ENCODE results near the gene COL5A1.

COL5A1 gene

GRCh38 chr9:134732392-134733110 lies 90.9 kb downstream of the COL5A1 start:
- TF ChIP-seq CTCF (IDR thresholded peaks at IDR 0.05; ENCODE audit: low read depth, low read length, missing control alignments): no peak
- DNase-seq (ENCODE audit: low read depth): no peak
- no peak overlapping the region for H3K4me3 ChIP-seq (ENCODE audit: low read depth, low read length)

DNA sequence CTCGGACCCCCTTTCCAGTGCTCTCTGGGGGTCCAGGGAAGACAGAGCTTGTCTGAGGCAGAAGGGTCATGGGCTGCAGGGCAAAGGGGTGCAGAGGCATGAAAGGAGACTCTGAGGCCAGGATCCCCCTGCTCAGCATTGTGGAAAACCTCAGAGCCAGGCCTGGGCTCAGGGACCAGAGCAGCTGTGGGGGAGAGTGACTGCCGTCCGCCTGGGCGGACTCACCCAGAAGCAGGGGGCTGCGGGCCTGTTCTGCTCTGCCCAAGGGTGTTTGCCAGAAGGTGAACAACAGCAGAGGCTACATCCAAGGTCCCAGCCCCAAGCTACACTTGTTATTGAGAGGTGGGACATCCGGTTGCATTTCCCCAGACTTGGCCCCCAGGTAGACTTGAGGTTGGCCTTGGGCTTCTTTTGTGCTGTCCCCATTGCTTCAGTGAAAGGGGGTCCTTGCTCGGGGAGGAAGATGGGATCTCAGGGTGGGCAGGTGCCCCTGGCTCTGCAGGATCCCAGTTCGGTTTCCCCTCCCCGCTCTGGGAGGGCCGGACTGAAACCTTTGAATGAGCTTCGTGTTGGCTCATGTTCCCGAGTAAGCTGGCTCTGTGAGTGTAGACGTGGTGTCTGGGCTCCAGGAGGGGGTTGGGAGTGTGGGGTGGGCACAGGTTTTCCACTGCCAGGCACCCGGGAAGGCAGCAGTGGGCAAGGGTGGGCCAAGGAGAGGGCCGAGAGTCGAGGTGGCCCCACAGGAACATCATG lies 92.1 kb downstream of the COL5A1 start:
- no peak for TF ChIP-seq CTCF (IDR thresholded peaks at IDR 0.05; ENCODE audit: low read depth, low read length, missing control alignments)
- no peak for DNase-seq (ENCODE audit: low read depth)

GRCh38 chr9:134734270-134734669 lies 92.7 kb downstream of the COL5A1 start:
- H3K4me3 ChIP-seq (ENCODE audit: low read depth, low read length): no peak overlapping the region
- DNase-seq (ENCODE audit: low read depth): no peak
- TF ChIP-seq CTCF (IDR thresholded peaks at IDR 0.05; ENCODE audit: low read depth, low read length, missing control alignments): no peak

More for the DNA sequence above, 92.1 kb downstream of the COL5A1 start:
- no peak overlapping the region for H3K4me3 ChIP-seq (ENCODE audit: low read depth, low read length)

- no peak for TF ChIP-seq CTCF (IDR thresholded peaks at IDR 0.05; ENCODE audit: low read depth, low read length, missing control alignments)
- DNase-seq (ENCODE audit: low read depth): no peak
- no peak overlapping the region for H3K4me3 ChIP-seq (ENCODE audit: low read depth, low read length)
Observed at GRCh38 chr9:134735441-134736175, 94.0 kb downstream of the COL5A1 start.

DNA sequence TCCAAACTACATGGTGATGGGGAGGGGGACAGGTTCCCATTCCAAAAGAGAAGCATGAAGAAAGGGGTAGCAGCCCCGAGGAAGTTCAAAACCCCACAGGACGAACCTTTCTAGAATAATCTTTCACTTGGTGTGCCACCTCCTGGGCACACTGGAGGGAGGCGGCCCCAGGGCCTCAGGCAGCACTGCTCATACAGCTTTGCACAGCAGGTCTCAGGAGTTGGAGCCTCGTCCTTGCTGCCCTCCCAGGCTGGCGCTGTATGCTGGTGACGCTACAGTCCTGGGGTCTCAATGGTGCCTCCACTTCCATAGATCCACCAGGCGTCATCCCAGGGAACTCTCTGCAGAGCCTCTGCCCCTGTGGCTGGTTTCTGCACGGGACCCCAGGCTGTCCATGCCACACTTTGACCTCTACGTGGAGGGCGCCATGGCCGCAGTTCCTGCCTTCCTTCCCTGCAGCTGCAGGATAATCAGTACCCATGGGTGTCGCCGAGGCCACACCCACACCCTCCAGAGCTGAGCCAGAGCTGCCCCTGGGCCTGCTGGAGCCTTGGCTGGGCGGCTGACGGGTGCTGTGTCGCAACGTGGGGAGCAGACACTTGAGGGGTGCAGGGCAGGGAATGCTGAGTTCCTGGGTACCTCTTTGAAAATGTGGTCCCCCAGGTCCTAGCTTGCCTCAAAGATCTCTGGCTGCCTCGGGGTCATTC lies 95.3 kb downstream of the COL5A1 start:
- no peak overlapping the region for H3K4me3 ChIP-seq (ENCODE audit: low read depth, low read length)
- DNase-seq (ENCODE audit: low read depth): no peak
- TF ChIP-seq CTCF (IDR thresholded peaks at IDR 0.05; ENCODE audit: low read depth, low read length, missing control alignments): no peak

- no peak for DNase-seq (ENCODE audit: low read depth)
- no peak for TF ChIP-seq CTCF (IDR thresholded peaks at IDR 0.05; ENCODE audit: low read depth, low read length, missing control alignments)
Observed at GRCh38 chr9:134737842-134738580, 96.4 kb downstream of the COL5A1 start.

More at GRCh38 chr9:134737842-134738580, 96.4 kb downstream of the COL5A1 start:
- H3K4me3 ChIP-seq (ENCODE audit: low read depth, low read length): no peak overlapping the region

All from GM12864 (cell line).